ENCODE measurements around the gene UTP14A.

DNA sequence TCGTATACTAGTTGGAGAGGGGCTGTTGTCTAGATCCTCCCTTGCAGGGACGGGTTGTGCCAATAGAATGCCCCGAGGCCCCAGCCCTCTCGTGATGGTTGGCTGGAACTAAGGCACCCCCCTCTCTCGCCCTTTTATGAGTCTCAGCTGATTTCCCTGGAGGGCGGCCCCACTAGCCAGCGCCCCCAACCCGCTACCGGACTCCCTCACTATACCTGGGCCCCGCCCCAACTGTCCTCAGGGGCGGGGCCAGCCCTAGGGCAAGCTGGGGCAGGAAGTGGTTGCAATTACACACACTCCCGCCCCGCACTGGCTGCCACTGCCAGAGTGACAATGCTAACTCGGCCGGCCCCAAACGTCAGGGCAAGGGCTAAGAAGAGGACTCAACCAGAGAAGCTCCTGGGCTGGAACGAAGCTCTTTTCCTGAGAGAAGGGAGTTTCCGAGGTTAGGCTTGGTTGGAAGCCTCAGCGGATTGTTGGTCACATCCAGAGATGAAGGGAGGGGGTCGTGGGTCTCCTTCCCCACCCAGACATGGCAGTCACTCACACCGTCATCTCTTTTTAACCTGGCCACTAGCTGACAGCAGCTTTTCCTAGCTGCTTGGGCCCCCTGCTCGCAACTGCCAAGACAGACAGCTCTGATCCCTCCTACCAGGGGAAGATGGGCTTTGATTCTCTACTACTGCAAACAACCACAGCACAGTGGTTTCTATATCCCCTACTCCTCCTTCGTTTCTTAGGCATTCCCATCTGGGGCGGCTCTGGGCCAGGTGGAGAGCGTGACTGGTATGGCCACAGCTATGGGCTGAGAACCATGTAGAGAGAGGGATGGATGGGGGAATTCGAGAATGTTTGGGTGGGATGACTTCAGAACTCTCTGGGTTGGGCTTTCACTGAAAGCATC lies 55.5 kb downstream of the UTP14A start:
- TF ChIP-seq, protein P1, sequence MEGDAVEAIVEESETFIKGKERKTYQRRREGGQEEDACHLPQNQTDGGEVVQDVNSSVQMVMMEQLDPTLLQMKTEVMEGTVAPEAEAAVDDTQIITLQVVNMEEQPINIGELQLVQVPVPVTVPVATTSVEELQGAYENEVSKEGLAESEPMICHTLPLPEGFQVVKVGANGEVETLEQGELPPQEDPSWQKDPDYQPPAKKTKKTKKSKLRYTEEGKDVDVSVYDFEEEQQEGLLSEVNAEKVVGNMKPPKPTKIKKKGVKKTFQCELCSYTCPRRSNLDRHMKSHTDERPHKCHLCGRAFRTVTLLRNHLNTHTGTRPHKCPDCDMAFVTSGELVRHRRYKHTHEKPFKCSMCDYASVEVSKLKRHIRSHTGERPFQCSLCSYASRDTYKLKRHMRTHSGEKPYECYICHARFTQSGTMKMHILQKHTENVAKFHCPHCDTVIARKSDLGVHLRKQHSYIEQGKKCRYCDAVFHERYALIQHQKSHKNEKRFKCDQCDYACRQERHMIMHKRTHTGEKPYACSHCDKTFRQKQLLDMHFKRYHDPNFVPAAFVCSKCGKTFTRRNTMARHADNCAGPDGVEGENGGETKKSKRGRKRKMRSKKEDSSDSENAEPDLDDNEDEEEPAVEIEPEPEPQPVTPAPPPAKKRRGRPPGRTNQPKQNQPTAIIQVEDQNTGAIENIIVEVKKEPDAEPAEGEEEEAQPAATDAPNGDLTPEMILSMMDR (conservative IDR thresholded peaks at IDR 0.05) = no peak
- no peak for TF ChIP-seq ZFX (IDR thresholded peaks at IDR 0.05)

All from C4-2B (cell line).